Activated CD4-positive, alpha-beta memory T cell treated with anti-CD3 and anti-CD28 coated beads, Interleukin-2, amount 10 ng/mL, durations not matched to agents 7 days and 5 days (primary cell): ENCODE results near the gene GNAT2. TPM values are rescaled to one million over a fixed set of nuclear protein-coding genes. Genes with fewer than 3 reads are reported as not detected.

ENCODE experiments used
- CTCF ChIA-PET: fragments of 350-600 bp; sonication (Branson Sonifier 250); formaldehyde crosslinking; loops from one replicate; lab custom pipeline; 2021; ENCODE audit warnings: antibody characterized with exemption, inconsistent platforms; lab: Charles Lee
- POLR2A ChIA-PET: fragments of 350-600 bp; sonication (Branson Sonifier 250); formaldehyde crosslinking; loops from one replicate; lab custom pipeline; 2021; ENCODE audit warnings: antibody characterized with exemption; lab: Charles Lee
- DNase-seq: peaks from one replicate; pipeline ENCODE4 v3.0.0-alpha.2; 2020
- H3K27ac Mint-ChIP-seq: one replicate; pipeline ENCODE4 v1.8.0; 2021; ENCODE audit warnings: mild to moderate bottlenecking, mixed read lengths
- H3K27me3 Mint-ChIP-seq: one replicate; pipeline ENCODE4 v1.8.0; 2021; ENCODE audit warnings: mixed read lengths
- H3K36me3 Mint-ChIP-seq: one replicate; pipeline ENCODE4 v1.8.0; 2021; ENCODE audit warnings: low read depth, mixed read lengths
- H3K4me1 Mint-ChIP-seq: one replicate; pipeline ENCODE4 v1.8.0; 2021; ENCODE audit warnings: mixed read lengths
- H3K4me3 Mint-ChIP-seq: one replicate; pipeline ENCODE4 v1.8.0; 2021; ENCODE audit warnings: mild to moderate bottlenecking, mixed read lengths
- H3K9me3 Mint-ChIP-seq: one replicate; pipeline ENCODE4 v1.8.0; 2021; ENCODE audit warnings: mixed read lengths
- total RNA-seq, 2 experiments: library from RNA; stranded (reverse); gene quantifications; one replicate each; pipeline ENCODE4 v1.2.3, GENCODE V29; 2021

The GNAT2 gene
- total RNA-seq, 2 experiments from 2014 or later, result not detected

DNA sequence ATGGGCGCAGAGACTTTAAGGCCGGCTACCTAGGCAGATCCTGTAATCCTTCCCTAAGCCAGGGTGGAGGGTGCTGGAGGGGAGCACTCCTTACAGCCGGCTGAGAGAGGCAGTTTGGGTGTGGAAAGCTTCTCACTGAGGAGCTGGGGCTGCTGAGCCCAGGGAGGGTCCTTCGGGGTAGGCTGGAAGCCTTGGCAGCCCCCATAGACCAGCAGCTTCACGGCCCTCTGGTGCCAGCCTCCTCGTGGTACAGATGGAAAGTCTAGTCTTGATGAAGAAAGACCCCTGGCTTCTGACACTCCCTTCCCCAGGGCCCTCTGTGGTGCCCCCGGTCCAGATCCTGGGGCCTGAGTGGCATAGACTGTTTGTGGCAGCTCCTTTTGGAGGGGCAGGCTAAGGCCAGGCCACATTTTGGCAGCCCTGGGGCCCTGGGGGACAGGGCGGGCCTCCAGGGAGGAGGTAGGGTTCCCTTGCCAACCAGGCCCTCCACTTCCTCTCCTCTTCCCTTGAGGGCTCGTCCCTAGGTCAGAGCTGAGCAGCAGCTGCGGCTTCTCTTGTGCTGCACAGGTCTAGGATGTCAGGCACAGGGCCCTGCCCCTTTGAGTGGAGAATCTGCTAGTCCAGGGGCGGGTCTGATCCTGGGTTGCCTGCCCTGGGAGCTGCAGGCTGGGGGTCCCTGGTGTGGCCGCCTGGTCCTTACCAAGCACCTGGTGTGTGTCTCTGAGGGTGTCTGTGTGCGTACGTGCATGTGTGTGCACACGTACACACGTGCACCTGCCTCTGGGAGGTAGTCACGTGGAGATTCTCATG lies 5.0 kb upstream of the GNAT2 start:
- H3K36me3 Mint-ChIP-seq, result peaks cover 32% of the 10 kb centered on the region
- peak overlapping the region; percentile 17 for H3K4me3 Mint-ChIP-seq
- DNase-seq, result no peak
- CTCF ChIA-PET, result interaction anchor here (0.6 to 3.7 kb wide), 7 partner anchors 9 to 92 kb away, joined by 3 to 14 read pairs (median 3); no protein-coding TSS in a partner anchor
- POLR2A ChIA-PET, result interaction anchor here (0.8 to 8.5 kb wide), 6 partner anchors 12 to 78 kb away, joined by 3 to 106 read pairs (median 4); partner anchors contain the start of gene GNAI3
- peak overlapping the region; percentile 77 for H3K27ac Mint-ChIP-seq
- H3K9me3 Mint-ChIP-seq, result no peaks in the 10 kb centered on the region
- H3K27me3 Mint-ChIP-seq, result no peaks in the 10 kb centered on the region
- H3K4me1 Mint-ChIP-seq, result peaks cover 45% of the 10 kb centered on the region

DNA sequence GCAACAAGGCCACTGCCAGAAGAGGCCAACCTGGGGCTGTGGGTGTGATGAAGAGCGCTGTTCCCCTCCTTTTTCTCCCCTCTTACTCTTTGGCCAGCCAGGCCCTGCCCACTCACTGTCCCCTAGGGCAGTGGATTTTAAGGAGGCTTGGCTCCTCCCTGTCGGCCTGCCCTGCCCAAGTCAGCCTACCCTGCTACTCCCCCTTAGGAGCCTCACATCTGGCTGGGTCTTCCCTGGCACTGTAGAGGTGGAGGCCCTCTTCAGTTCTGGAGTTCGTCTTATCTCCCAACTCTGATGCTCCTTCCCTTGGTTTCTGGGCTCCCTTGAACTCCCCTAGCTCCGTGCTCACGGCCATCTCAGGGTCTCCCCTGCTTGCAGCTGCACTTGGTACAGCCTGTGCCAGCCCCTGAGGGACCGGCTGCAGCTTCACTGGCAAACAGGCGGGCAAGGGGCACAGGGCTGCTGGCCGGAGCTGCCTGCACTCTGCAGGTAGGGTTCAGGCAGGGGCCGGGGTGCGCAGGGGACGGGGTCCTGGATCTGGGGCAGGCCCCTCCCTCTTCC lies 4.3 kb upstream of the GNAT2 start:
- ChIA-PET CTCF (interaction anchor here (0.7 to 3.7 kb wide), 5 partner anchors 11 to 91 kb away, joined by 3 to 14 read pairs (median 4); no protein-coding TSS in a partner anchor), POLR2A (interaction anchor here (0.8 to 8.5 kb wide), 6 partner anchors 11 to 77 kb away, joined by 3 to 106 read pairs (median 4); partner anchors contain the start of gene GNAI3)
- Mint-ChIP-seq H3K36me3 (peaks cover 30% of the 10 kb centered on the region), H3K27ac (peak overlapping the region; percentile 93), H3K9me3 (no peaks in the 10 kb centered on the region), H3K27me3 (no peaks in the 10 kb centered on the region), H3K4me3 (peak overlapping the region; percentile 26), H3K4me1 (peaks cover 53% of the 10 kb centered on the region)
- DNase-seq, result no peak

DNA sequence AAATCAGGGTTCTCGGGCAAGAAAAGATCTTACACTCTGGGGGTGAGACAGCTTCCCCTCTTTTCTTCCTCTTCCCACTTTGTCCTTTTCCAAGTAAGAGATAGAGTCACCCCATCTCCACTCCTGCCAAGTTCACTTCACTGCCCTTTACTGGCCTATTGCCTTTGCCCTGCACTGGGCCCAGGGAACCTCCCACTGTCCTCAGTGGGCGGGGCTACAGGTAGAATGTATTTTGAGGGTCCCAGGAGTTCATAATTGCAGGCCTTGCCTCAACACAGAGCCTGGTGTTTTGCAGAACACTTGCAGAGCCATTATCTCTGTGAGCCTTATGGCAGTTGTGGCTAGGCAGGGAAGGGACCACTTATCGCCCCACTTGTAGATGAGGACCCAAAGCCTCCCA lies 3.5 kb upstream of the GNAT2 start:
- H3K9me3 Mint-ChIP-seq, result no peaks in the 10 kb centered on the region
- ChIA-PET CTCF (interaction anchor here (1.4 to 3.7 kb wide), 3 partner anchors 12 to 77 kb away, joined by 3 to 14 read pairs (median 12); no protein-coding TSS in a partner anchor), POLR2A (interaction anchor here (2.2 to 8.5 kb wide), 2 partner anchors 74 to 76 kb away, joined by 8 to 106 read pairs; partner anchors contain the start of gene GNAI3)
- H3K27me3 Mint-ChIP-seq, result no peaks in the 10 kb centered on the region
- peak overlapping the region; percentile 93 for H3K27ac Mint-ChIP-seq
- peak overlapping the region; percentile 24 for H3K4me3 Mint-ChIP-seq
- H3K4me1 Mint-ChIP-seq, result peaks cover 58% of the 10 kb centered on the region
- H3K36me3 Mint-ChIP-seq, result peaks cover 24% of the 10 kb centered on the region
- DNase-seq, result no peak

DNA sequence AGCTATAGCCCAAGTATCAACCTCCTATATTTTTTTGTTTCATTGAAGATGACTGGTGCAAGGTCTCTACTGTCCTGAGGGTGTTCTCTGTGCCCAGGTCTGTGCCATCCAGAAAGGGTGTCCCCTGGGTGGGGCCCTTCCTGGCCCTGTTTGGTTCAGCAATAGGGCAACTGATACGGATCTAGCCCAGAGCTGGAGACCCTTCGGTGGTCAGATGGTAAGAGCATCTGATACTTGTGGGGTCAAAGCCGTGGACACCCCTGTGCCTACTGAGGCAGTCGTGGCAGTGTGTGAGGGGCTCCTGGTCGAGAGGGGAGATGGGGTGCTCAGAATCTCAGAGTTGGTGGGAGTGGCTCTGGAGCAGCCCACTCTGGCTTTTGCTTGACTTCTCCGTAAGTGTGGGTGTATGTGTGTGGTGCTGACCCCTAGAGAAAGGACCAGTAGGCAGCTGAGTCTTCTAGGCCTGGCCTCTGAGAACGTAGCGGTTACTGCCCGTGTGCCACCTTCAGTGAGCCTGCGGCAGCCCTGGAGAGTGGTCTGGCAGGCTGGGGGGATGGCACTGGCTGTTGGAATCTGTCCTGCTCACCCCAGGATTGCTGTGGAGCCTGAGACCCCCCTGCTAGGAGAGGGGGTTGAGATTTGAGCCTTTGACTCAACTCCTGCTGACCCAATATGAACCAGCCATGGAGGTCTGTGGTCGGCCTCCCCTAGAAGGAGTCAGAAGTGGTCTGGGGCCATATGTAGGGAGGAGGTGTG lies 2.9 kb upstream of the GNAT2 start:
- Mint-ChIP-seq H3K36me3 (peaks cover 18% of the 10 kb centered on the region), H3K27ac (peak overlapping the region; percentile 93), H3K4me1 (peaks cover 63% of the 10 kb centered on the region), H3K9me3 (no peaks in the 10 kb centered on the region), H3K27me3 (no peaks in the 10 kb centered on the region), H3K4me3 (peak overlapping the region; percentile 97)
- DNase-seq, result no peak
- POLR2A ChIA-PET, result interaction anchor here (1.0 to 8.5 kb wide), 3 partner anchors 11 to 73 kb away, joined by 3 to 106 read pairs (median 12); partner anchors contain the start of gene GNAI3
- CTCF ChIA-PET, result interaction anchor here (1.4 kb wide), 1 partner anchor 12 kb away, joined by 3 read pairs; no protein-coding TSS in a partner anchor

DNA sequence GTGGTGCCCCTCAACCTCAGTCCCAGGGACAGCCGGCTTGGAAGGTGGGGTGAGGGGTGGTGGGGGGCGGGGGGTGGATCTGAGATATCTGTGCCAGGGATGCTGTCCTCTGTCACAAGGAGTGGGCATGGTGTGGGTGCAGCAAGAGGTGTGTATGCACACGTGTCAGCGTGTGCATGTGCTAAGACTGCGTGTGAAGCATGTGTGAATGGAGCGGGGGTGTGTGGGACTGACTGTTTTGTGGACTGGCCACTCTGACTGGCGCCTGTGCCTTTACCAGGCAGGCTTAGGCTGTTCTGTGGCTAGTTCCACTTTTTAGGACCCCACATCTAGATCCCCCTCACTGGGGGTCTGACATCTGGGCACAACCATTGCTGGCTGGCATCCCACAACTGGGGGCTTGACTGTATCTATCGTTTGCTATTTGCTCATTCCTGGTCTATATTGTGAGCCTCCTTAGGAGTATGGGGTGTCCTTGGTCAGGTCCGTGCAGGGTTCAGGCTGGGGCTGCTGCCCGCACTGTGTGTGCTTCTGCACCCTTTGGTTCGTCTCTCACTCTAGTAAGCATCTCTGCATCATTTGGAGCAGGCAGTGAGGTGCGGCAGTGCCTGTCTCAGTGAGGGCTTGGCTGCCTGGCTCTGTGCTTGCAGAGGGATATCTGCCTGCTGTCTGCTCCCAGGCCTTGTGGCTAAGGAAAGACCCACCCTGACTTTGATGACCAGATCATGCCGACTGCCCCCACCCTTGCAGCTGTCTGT lies 2.1 kb upstream of the GNAT2 start:
- Mint-ChIP-seq H3K27me3 (no peaks in the 10 kb centered on the region), H3K36me3 (peaks cover 14% of the 10 kb centered on the region), H3K4me3 (peak overlapping the region; percentile 97), H3K4me1 (peaks cover 71% of the 10 kb centered on the region), H3K27ac (peak overlapping the region; percentile 93), H3K9me3 (no peaks in the 10 kb centered on the region)
- ChIA-PET CTCF (interaction anchor here (1.4 to 2.7 kb wide), 3 partner anchors 13 to 363 kb away, joined by 3 to 13 read pairs (median 9); partner anchors contain the start of genes AHCYL1 and GNAI3), POLR2A (interaction anchor here (1.0 to 8.5 kb wide), 4 partner anchors 12 to 75 kb away, joined by 3 to 106 read pairs (median 14); partner anchors contain the start of gene GNAI3)
- no peak for DNase-seq

DNA sequence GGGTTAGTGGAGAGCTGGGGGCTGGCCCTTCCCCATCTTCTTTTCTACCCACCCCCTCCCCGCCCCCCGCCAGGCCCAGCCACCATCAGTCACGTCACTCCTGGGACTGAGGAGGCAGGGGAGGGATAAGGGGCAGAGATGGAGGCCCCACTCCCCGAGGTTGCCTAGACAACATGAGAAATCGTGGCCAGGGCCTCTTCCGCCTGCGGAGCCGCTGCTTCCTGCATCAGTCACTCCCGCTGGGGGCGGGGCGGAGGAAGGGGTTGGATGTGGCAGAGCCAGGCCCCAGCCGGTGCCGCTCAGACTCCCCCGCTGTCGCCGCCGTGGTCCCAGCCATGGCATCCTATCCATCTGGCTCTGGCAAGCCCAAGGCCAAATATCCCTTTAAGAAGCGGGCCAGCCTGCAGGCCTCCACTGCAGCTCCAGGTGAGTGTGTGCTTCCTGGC lies 1.4 kb upstream of the GNAT2 start:
- Mint-ChIP-seq H3K9me3 (no peaks in the 10 kb centered on the region), H3K36me3 (peaks cover 7% of the 10 kb centered on the region), H3K4me3 (peak overlapping the region; percentile 97), H3K4me1 (peaks cover 77% of the 10 kb centered on the region), H3K27me3 (no peaks in the 10 kb centered on the region), H3K27ac (peak overlapping the region; percentile 93)
- POLR2A ChIA-PET, result interaction anchor here (1.1 to 8.5 kb wide), 8 partner anchors 9 to 288 kb away, joined by 3 to 106 read pairs (median 9); partner anchors contain the start of genes GNAI3 and PSMA5
- CTCF ChIA-PET, result interaction anchor here (1.0 to 3.1 kb wide), 9 partner anchors 10 to 364 kb away, joined by 3 to 17 read pairs (median 5); partner anchors contain the start of genes AHCYL1 and GNAI3
- DNase-seq, result peak; percentile 97

DNA sequence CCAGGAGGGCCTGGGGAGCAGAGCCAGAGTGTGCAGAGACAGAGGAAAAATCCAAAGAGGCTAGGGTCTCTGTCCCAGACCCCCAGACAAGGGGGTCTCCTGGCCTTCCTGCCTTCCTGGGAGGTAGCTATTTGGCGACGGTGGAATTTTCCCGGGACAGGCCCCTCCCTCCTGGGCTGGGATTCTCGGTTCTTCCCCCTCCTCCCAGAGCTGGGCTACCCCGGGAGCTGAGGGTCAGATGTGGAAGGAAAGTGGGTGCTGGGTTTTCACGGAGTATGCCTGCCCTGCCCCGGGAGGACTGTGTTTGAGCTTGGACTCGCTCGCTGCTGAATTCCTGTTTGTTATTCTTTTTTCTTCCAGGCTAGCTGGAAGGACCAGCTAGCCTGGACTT lies 980 bp upstream of the GNAT2 start:
- no peaks in the 10 kb centered on the region for H3K27me3 Mint-ChIP-seq
- ChIA-PET CTCF (interaction anchor here (1.0 to 3.1 kb wide), 10 partner anchors 10 to 365 kb away, joined by 3 to 17 read pairs (median 4); partner anchors contain the start of genes AHCYL1 and GNAI3), POLR2A (interaction anchor here (1.0 to 8.5 kb wide), 12 partner anchors 9 to 407 kb away, joined by 3 to 106 read pairs (median 6); partner anchors contain the start of genes ATXN7L2, GNAI3, PSMA5 and SARS1)
- no peak for DNase-seq
- H3K4me1 Mint-ChIP-seq, result peaks cover 77% of the 10 kb centered on the region
- H3K4me3 Mint-ChIP-seq, result peak overlapping the region; percentile 97
- H3K9me3 Mint-ChIP-seq, result no peaks in the 10 kb centered on the region
- H3K36me3 Mint-ChIP-seq, result peaks cover 5% of the 10 kb centered on the region
- peak overlapping the region; percentile 93 for H3K27ac Mint-ChIP-seq

DNA sequence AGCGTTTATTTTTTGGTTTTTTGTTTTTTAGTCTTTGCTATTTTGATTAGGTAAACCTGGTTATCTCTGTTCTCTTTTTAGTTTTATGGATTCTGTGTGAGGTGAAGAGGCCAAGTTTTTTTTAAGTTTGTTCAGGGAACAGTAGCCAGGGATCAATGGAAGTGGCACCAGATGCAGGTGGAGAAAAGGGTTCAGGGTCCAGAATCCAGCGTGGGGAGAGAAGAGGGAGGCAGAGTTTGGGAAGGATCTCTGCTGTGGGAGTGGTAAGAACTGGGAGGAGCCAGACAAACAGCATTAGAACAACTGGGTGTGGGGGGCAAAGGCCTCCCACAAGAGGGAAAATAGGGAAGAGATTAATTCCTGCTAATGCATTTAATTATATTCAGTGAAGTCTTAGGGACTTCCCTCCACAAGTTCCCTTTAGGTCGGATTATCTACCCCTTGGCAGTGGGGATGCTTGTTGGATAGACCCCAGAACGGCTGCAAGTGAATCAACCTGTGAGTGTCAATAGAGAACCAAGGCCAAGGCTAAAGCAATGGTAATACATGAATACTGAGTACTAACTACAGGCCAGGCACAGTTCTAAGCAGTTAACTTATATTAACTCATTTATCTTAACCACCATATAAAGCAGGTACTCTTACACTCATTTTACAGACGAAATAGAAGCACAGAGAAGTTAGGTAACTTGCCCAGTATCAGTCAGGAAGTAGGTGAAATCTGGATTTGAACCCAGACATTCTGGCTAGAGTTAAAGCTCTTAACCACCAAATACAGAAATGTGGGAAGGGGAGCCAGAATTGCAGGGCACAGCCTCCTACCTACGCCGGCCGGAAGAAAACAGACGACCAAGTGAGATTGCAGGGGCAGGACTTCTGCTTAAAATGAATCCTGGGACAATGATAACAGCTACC lies 498 bp downstream of the GNAT2 start:
- Mint-ChIP-seq H3K27ac (peak overlapping the region; percentile 93), H3K4me1 (peaks cover 64% of the 10 kb centered on the region), H3K36me3 (peaks cover 5% of the 10 kb centered on the region), H3K27me3 (no peaks in the 10 kb centered on the region), H3K4me3 (peak overlapping the region; percentile 97), H3K9me3 (no peaks in the 10 kb centered on the region)
- peak; percentile 11 for DNase-seq
- CTCF ChIA-PET, result interaction anchor here (1.0 to 3.1 kb wide), 6 partner anchors 12 to 366 kb away, joined by 3 to 17 read pairs (median 8); partner anchors contain the start of gene AHCYL1
- POLR2A ChIA-PET, result interaction anchor here (0.7 to 8.5 kb wide), 11 partner anchors 10 to 415 kb away, joined by 3 to 106 read pairs (median 6); partner anchors contain the start of genes GNAI3, PSMA5, SARS1 and STRIP1

DNA sequence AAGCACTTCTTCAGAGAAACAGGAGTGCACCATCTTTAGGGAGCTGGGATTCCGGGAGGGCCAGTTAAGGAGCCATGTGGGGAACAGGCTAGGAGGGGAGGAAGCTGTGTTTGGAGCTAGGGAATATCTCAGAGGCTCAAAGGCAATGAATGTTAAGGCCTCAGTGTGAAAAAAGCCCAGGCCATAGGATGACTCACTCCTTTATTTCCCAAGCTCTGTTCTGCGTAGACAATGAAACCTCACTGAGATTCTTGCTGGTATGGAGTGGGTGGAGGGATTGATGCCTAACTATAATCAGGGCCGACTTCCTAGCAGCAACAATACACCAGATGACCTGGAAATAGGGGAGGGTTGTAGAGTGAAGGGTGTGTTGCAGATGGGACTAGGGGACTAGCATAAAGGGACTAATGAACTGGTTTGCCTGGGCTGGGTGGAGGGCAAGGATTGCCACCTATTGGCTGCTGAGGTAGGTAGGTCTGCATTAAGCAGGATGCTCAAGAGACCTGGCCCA lies 2.1 kb downstream of the GNAT2 start:
- no peak overlapping the region for H3K4me3 Mint-ChIP-seq
- H3K4me1 Mint-ChIP-seq, result peaks cover 48% of the 10 kb centered on the region
- no peaks in the 10 kb centered on the region for H3K27me3 Mint-ChIP-seq
- DNase-seq, result peak; percentile 23
- CTCF ChIA-PET, result interaction anchor here (1.0 to 2.2 kb wide), 4 partner anchors 17 to 72 kb away, joined by 3 to 10 read pairs (median 6); no protein-coding TSS in a partner anchor
- H3K36me3 Mint-ChIP-seq, result peaks cover 5% of the 10 kb centered on the region
- H3K27ac Mint-ChIP-seq, result peak overlapping the region; percentile 53
- H3K9me3 Mint-ChIP-seq, result no peaks in the 10 kb centered on the region
- POLR2A ChIA-PET, result interaction anchor here (1.0 to 1.8 kb wide), 5 partner anchors 12 to 191 kb away, joined by 3 to 16 read pairs (median 5); partner anchors contain the start of genes GNAI3 and PSMA5

DNA sequence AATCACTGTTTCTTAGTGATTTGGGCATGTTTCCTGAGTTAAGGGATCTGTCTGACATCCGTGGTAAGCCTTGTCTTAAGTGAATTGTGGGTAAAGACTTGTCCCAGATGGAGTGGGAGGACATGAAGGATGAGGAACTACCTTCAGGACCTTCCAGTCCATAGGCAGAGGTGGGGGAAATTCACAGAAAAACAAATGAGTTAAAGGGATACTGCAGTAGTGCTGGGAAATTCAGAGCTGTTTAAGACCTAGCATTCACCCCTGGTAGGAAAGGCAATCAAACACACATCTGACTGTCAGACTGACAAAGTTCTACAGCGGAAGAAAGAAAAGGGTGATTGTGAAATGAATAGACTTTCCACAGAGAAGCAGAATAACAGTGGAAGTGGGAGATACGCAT lies 3.0 kb downstream of the GNAT2 start:
- no peaks in the 10 kb centered on the region for H3K27me3 Mint-ChIP-seq
- POLR2A ChIA-PET, result interaction anchor here (0.7 to 1.8 kb wide), 6 partner anchors 11 to 190 kb away, joined by 3 to 16 read pairs (median 4); partner anchors contain the start of genes GNAI3 and PSMA5
- peak overlapping the region; percentile 9 for H3K27ac Mint-ChIP-seq
- no peak overlapping the region for H3K4me3 Mint-ChIP-seq
- peaks cover 39% of the 10 kb centered on the region for H3K4me1 Mint-ChIP-seq
- CTCF ChIA-PET, result interaction anchor here (0.5 to 2.2 kb wide), 7 partner anchors 14 to 887 kb away, joined by 3 to 10 read pairs (median 3); no protein-coding TSS in a partner anchor
- no peak for DNase-seq
- H3K36me3 Mint-ChIP-seq, result peaks cover 2% of the 10 kb centered on the region
- H3K9me3 Mint-ChIP-seq, result no peaks in the 10 kb centered on the region
